GM18870 (cell line): ENCODE results near the gene ZNF765.
"Not testable (repeated sequence)": the region's sequence is repeated elsewhere in the genome, so short reads cannot be mapped to it uniquely, and the experiment has no call there.

Experiments used
- ATAC-seq: cut with Tn5 transposase; IDR thresholded peaks from one replicate; pipeline ENCODE4 v1.9.1; 2021; ENCODE audit warnings: moderate library complexity; ENCODE audit not compliant: unreplicated experiment

Gene ZNF765

GRCh38 chr19:53475470-53475869 lies 80.5 kb downstream of the ZNF765 start:
- not testable (repeated sequence) for ATAC-seq
